GM12872 (cell line): ENCODE results near the gene CTR9.

Experiments
- CTCF ChIP-seq: IDR thresholded peaks from 3 replicates; pipeline ENCODE4 v1.5.1; 2011; ENCODE audit warnings: low read depth, mild to moderate bottlenecking, low read length, moderate library complexity; ENCODE audit not compliant: insufficient read depth

CTR9 gene

GRCh38 chr11:10761085-10761698, 10.1 kb downstream of the CTR9 start:
- no peak for TF ChIP-seq CTCF

GRCh38 chr11:10762185-10762584, 11.1 kb downstream of the CTR9 start:
- TF ChIP-seq CTCF: no peak

GRCh38 chr11:10762913-10763421, 11.9 kb downstream of the CTR9 start:
- TF ChIP-seq CTCF: no peak

- TF ChIP-seq CTCF: no peak
These were observed 12.7 kb downstream of the CTR9 start for GRCh38 chr11:10763766-10764165.

GRCh38 chr11:10764412-10764811, 13.4 kb downstream of the CTR9 start:
- no peak for TF ChIP-seq CTCF

GRCh38 chr11:10770626-10771254, 19.7 kb downstream of the CTR9 start:
- TF ChIP-seq CTCF: peak; percentile 75

GRCh38 chr11:10771457-10771856, 20.4 kb downstream of the CTR9 start:
- no peak for TF ChIP-seq CTCF
